HUES48 (cell line): ENCODE measurements around the gene PPP6R2.

Experiments
- H3K27ac ChIP-seq: one replicate; pipeline ENCODE4 v1.7.0; 2013; ENCODE audit warnings: low read depth, low read length, inconsistent platforms
- H3K27me3 ChIP-seq: 2 replicates; pipeline ENCODE4 v1.6.1; 2013; ENCODE audit warnings: mild to moderate bottlenecking, low read length; ENCODE audit not compliant: control insufficient read depth, insufficient read depth
- H3K36me3 ChIP-seq: 2 replicates; pipeline ENCODE4 v1.6.1; 2013; ENCODE audit warnings: low read length; ENCODE audit not compliant: control insufficient read depth, insufficient read depth
- H3K4me1 ChIP-seq: 2 replicates; pipeline ENCODE4 v1.6.1; 2013; ENCODE audit warnings: mild to moderate bottlenecking, low read length; ENCODE audit not compliant: control insufficient read depth, insufficient read depth
- H3K4me3 ChIP-seq: 2 replicates; pipeline ENCODE4 v1.5.1; 2013; ENCODE audit warnings: mild to moderate bottlenecking, low read depth, low read length
- H3K9ac ChIP-seq: 2 replicates; pipeline ENCODE4 v1.6.1; 2013; ENCODE audit warnings: mild to moderate bottlenecking, low read depth, low read length, moderate library complexity
- H3K9me3 ChIP-seq: 2 replicates; pipeline ENCODE4 v1.6.1; 2013; ENCODE audit warnings: low read length; ENCODE audit not compliant: control insufficient read depth, insufficient read depth

The PPP6R2 gene

DNA sequence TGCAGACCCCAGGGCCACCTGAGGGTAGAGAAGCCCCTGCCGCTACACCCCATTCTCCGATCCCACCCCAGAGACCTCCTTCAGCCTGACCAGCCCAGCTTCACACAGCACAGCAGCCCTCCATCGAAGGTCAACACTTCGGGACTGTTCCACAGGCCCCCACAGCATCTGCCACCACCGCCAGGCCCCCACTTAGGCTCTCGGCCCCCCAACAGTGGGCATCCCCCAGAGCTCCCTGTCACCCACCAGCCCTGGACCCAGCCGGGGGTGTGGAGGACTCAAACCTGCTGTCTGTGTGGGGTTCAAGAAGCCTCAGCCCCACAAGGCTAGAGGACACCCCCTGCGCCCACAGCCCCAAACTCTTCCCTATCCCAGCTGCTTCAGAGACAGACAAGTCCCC is 125.5 kb downstream of the PPP6R2 start:
- peaks cover 8% of the 10 kb centered on the region for H3K4me1 ChIP-seq
- H3K36me3 ChIP-seq, result peaks cover 37% of the 10 kb centered on the region
- H3K27me3 ChIP-seq, result no peaks in the 10 kb centered on the region
- H3K27ac ChIP-seq, result no peak overlapping the region
- no peaks in the 10 kb centered on the region for H3K9me3 ChIP-seq
- no peak overlapping the region for H3K9ac ChIP-seq
- no peak overlapping the region for H3K4me3 ChIP-seq

DNA sequence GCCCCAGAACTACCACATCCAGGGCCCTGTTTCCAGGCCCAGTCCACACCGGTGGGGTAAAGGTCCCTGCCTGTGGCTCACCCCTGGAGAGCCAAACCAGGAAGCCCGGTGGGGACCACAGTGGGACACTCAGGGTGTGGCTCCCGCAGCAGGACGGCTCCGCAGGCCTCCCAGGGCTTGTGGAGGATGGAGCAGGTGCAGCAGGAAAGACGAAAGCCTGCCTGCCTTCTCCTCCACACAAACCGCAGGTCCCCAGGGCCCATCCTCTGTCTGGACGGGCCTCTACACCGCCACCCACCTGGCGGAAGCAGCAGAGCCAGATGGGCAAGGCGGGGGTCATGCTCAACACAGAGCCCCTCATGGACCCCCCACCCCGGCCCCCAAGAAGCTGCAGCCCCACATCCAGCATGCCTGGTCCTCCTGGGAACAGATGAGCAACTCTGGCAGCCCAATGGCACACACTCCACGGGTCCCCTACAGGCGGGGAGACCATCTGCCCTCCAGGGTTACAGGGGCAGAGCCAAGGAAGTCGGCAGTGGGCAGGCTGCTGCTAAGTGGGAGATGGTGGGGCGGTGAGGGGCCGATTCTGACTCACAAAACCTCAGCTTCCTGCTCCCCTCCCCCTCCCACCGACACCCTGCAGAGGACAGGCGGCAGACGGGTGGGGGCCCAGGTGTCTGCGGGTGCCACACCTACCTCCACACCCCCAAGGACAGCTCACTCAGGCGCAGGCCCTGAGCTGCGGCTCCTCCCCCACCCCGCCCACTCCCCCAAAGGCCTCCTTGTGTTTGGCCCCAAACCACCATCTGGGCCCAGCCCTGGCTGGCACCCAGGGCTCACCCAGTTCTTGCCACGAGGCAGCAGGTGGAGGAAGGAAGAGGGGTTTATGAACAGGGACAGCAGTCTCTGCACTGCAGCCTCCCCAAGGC is 126.5 kb downstream of the PPP6R2 start:
- peaks cover 27% of the 10 kb centered on the region for H3K36me3 ChIP-seq
- H3K4me3 ChIP-seq, result no peak overlapping the region
- peak overlapping the region; percentile 45 for H3K27ac ChIP-seq
- 0 out of 2 replicates have a peak overlapping the region, but pooled peaks have one; percentile 23 for H3K9ac ChIP-seq
- H3K27me3 ChIP-seq, result no peaks in the 10 kb centered on the region
- peaks cover 11% of the 10 kb centered on the region for H3K4me1 ChIP-seq
- H3K9me3 ChIP-seq, result no peaks in the 10 kb centered on the region

GRCh38 chr22:50470491-50470890 is 127.4 kb downstream of the PPP6R2 start:
- H3K9ac ChIP-seq, result no peak overlapping the region
- H3K27me3 ChIP-seq, result no peaks in the 10 kb centered on the region
- H3K36me3 ChIP-seq, result peaks cover 20% of the 10 kb centered on the region
- no peaks in the 10 kb centered on the region for H3K9me3 ChIP-seq
- no peak overlapping the region for H3K27ac ChIP-seq
- H3K4me3 ChIP-seq, result no peak overlapping the region
- H3K4me1 ChIP-seq, result peaks cover 13% of the 10 kb centered on the region

DNA sequence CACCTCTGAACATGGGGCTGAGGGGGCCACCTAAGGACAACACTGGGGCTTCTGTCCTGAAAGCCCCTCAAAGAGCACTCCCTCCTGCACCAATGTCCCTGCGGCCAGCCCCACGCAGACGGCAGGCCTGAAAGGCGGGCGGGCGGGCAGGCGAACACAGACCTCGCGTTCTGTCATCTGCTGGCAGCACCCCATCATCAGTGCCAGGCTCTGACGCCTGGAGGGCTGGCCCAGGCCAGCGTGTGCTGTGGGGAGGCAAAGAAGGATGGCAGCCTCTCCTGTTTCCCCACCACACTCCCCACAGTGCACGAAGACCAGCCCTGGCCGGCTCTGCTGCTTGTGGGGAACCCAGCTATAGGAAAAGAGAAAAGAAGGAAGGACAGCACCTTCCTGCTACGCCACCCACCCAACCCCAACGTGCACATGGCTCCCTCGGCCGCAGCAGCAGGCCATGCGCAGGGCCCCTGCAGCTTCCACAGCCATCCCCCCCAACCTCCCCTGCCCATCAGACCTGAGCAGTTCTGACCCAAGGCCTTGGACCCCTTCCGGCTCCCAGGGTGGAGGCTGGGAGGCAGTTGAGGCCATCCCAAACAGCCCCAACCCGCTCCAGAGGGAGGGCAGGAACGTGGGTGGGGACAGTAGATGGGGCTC is 128.2 kb downstream of the PPP6R2 start:
- Histone ChIP-seq H3K9ac (no peak overlapping the region), H3K4me3 (no peak overlapping the region), H3K9me3 (no peaks in the 10 kb centered on the region), H3K36me3 (peaks cover 12% of the 10 kb centered on the region), H3K4me1 (peaks cover 15% of the 10 kb centered on the region), H3K27me3 (no peaks in the 10 kb centered on the region), H3K27ac (no peak overlapping the region)

- Histone ChIP-seq H3K9me3 (no peaks in the 10 kb centered on the region), H3K4me1 (peaks cover 15% of the 10 kb centered on the region), H3K27me3 (no peaks in the 10 kb centered on the region), H3K27ac (no peak overlapping the region), H3K4me3 (no peak overlapping the region), H3K9ac (no peak overlapping the region), H3K36me3 (peaks cover 5% of the 10 kb centered on the region)
Observed at GRCh38 chr22:50471962-50472361, 128.8 kb downstream of the PPP6R2 start.

- Histone ChIP-seq H3K27ac (no peak overlapping the region), H3K9me3 (no peaks in the 10 kb centered on the region), H3K4me1 (peaks cover 15% of the 10 kb centered on the region), H3K4me3 (0 out of 2 replicates have a peak overlapping the region, but pooled peaks have one; percentile 75), H3K36me3 (no peaks in the 10 kb centered on the region), H3K27me3 (no peaks in the 10 kb centered on the region), H3K9ac (no peak overlapping the region)
Observed at GRCh38 chr22:50473088-50473487, 130.0 kb downstream of the PPP6R2 start.

- Histone ChIP-seq H3K4me3 (peak overlapping the region; percentile 75), H3K27ac (no peak overlapping the region), H3K4me1 (peaks cover 15% of the 10 kb centered on the region)
Observed at GRCh38 chr22:50473855-50474671, 130.9 kb downstream of the PPP6R2 start.

GRCh38 chr22:50474710-50475651 is 131.9 kb downstream of the PPP6R2 start, which contains the start of gene SBF1:
Gene SBF1, minus strand, starts transcription at chr22:50475035. Its CDS starts 195 bp downstream, at chr22:50474840.
- Histone ChIP-seq H3K27ac (peak within 1 kb of the TSS; percentile 20), H3K36me3 (no peaks in the 10 kb centered on the region), H3K4me3 (peak within 1 kb of the TSS; percentile 75), H3K9me3 (no peaks in the 10 kb centered on the region), H3K9ac (peak within 1 kb of the TSS; percentile 51; the same call in 1 of the 2 replicates), H3K27me3 (peaks cover 6% of the 10 kb centered on the region), H3K4me1 (peaks cover 14% of the 10 kb centered on the region)

More at GRCh38 chr22:50473855-50474671, 130.9 kb downstream of the PPP6R2 start:
- H3K9me3 ChIP-seq, result no peaks in the 10 kb centered on the region
- peak overlapping the region; percentile 51; the same call in 1 of the 2 replicates for H3K9ac ChIP-seq
- H3K36me3 ChIP-seq, result no peaks in the 10 kb centered on the region
- H3K27me3 ChIP-seq, result no peaks in the 10 kb centered on the region

- H3K27ac ChIP-seq, result no peak overlapping the region
- H3K27me3 ChIP-seq, result peaks cover 13% of the 10 kb centered on the region
- H3K4me1 ChIP-seq, result peaks cover 9% of the 10 kb centered on the region
- no peaks in the 10 kb centered on the region for H3K9me3 ChIP-seq
- peak overlapping the region; percentile 75; the same call in 1 of the 2 replicates for H3K4me3 ChIP-seq
- H3K36me3 ChIP-seq, result no peaks in the 10 kb centered on the region
- no peak overlapping the region for H3K9ac ChIP-seq
Observed at GRCh38 chr22:50475652-50476002, 132.5 kb downstream of the PPP6R2 start.

- Histone ChIP-seq H3K27ac (no peak overlapping the region), H3K9ac (no peak overlapping the region), H3K9me3 (no peaks in the 10 kb centered on the region), H3K36me3 (no peaks in the 10 kb centered on the region), H3K4me1 (peaks cover 9% of the 10 kb centered on the region), H3K4me3 (no peak overlapping the region), H3K27me3 (peaks cover 18% of the 10 kb centered on the region)
Observed at GRCh38 chr22:50476868-50477267, 133.7 kb downstream of the PPP6R2 start.
